Measurements from ENCODE around the gene RGS17. TPM values are rescaled to one million over a fixed set of nuclear protein-coding genes. Genes with fewer than 3 reads are reported as not detected.
A peak's percentile ranks its signal among the peaks of the same experiment; 100 is the strongest.

The RGS17 gene
- total and polyA plus RNA-seq, 10 of the 15 experiments (the other 5 are each of a cell fraction or from before 2014, with no cell fraction given): 0.06 to 0.29 (median 0.14) TPM; not detected in 4

DNA sequence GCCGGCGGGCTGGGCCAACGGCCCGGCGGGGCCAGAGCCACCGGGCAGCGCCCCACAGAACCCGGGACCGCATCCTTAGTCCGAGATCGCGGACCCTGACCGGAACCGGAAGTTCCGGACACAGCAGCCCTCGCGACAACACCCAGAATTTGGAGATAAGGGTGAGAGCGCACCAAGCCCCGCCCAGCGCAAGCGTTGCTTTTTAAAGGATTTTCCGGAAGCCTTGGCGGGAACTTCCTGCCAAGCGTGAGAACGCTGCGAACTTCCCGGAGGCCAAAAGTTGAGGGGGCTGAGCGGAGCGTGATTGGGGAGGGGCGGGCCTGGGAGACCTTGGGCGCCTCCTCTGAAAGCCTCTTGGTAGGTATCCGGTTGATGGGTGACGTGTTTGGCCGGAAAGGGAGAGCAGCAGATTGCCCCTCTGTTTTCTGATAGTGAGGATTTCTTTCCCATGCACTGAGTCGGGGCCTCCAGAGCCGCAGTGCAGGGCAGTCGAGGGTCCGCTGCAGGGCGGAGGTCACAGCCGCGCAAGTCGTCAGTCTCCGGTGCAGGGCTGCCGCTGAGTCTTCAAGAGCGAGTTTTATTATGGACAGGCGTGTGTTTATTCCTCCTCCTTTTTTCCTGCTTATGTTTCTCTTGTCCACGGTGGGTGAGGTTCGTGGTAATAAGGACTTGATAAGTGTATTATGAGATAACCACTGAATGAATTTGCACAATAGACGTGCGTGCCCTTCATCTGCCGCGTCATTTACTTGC, 128.3 kb downstream of the RGS17 start, which contains the start of gene MTRF1L (continued):
- TF ChIP-seq, protein P1, sequence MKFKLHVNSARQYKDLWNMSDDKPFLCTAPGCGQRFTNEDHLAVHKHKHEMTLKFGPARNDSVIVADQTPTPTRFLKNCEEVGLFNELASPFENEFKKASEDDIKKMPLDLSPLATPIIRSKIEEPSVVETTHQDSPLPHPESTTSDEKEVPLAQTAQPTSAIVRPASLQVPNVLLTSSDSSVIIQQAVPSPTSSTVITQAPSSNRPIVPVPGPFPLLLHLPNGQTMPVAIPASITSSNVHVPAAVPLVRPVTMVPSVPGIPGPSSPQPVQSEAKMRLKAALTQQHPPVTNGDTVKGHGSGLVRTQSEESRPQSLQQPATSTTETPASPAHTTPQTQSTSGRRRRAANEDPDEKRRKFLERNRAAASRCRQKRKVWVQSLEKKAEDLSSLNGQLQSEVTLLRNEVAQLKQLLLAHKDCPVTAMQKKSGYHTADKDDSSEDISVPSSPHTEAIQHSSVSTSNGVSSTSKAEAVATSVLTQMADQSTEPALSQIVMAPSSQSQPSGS (IDR thresholded peaks at IDR 0.05; ENCODE audit: low read length): peak; percentile 58
- peak; percentile 97 for TF ChIP-seq CHD2 (IDR thresholded peaks at IDR 0.05; ENCODE audit: borderline replicate concordance, low read depth, low read length)
- peak; percentile 66; the same call in 1 of the 2 replicates for TF ChIP-seq POLR2A (IDR thresholded peaks at IDR 0.05; ENCODE audit: low read depth, low read length)
- TF ChIP-seq, protein P2, sequence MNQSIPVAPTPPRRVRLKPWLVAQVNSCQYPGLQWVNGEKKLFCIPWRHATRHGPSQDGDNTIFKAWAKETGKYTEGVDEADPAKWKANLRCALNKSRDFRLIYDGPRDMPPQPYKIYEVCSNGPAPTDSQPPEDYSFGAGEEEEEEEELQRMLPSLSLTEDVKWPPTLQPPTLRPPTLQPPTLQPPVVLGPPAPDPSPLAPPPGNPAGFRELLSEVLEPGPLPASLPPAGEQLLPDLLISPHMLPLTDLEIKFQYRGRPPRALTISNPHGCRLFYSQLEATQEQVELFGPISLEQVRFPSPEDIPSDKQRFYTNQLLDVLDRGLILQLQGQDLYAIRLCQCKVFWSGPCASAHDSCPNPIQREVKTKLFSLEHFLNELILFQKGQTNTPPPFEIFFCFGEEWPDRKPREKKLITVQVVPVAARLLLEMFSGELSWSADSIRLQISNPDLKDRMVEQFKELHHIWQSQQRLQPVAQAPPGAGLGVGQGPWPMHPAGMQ (IDR thresholded peaks at IDR 0.05; ENCODE audit: borderline replicate concordance): no peak
- peak in 1 of 2 experiments; percentile 86; a peak in 2 of 4 replicates for TF ChIP-seq SRF (IDR thresholded peaks at IDR 0.05; ENCODE audit: low read depth in 2 of 2, low read length in 2 of 2)
- no peak for TF ChIP-seq YBX1 (IDR thresholded peaks at IDR 0.05)
- TF ChIP-seq, protein P3, sequence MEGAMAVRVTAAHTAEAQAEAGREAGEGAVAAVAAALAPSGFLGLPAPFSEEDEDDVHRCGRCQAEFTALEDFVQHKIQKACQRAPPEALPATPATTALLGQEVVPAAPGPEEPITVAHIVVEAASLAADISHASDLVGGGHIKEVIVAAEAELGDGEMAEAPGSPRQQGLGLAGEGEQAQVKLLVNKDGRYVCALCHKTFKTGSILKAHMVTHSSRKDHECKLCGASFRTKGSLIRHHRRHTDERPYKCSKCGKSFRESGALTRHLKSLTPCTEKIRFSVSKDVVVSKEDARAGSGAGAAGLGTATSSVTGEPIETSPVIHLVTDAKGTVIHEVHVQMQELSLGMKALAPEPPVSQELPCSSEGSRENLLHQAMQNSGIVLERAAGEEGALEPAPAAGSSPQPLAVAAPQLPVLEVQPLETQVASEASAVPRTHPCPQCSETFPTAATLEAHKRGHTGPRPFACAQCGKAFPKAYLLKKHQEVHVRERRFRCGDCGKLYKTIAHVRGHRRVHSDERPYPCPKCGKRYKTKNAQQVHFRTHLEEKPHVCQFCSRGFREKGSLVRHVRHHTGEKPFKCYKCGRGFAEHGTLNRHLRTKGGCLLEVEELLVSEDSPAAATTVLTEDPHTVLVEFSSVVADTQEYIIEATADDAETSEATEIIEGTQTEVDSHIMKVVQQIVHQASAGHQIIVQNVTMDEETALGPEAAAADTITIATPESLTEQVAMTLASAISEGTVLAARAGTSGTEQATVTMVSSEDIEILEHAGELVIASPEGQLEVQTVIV (IDR thresholded peaks at IDR 0.05; ENCODE audit: borderline replicate concordance, partially characterized antibody): peak; percentile 46
- TF ChIP-seq, protein P4, sequence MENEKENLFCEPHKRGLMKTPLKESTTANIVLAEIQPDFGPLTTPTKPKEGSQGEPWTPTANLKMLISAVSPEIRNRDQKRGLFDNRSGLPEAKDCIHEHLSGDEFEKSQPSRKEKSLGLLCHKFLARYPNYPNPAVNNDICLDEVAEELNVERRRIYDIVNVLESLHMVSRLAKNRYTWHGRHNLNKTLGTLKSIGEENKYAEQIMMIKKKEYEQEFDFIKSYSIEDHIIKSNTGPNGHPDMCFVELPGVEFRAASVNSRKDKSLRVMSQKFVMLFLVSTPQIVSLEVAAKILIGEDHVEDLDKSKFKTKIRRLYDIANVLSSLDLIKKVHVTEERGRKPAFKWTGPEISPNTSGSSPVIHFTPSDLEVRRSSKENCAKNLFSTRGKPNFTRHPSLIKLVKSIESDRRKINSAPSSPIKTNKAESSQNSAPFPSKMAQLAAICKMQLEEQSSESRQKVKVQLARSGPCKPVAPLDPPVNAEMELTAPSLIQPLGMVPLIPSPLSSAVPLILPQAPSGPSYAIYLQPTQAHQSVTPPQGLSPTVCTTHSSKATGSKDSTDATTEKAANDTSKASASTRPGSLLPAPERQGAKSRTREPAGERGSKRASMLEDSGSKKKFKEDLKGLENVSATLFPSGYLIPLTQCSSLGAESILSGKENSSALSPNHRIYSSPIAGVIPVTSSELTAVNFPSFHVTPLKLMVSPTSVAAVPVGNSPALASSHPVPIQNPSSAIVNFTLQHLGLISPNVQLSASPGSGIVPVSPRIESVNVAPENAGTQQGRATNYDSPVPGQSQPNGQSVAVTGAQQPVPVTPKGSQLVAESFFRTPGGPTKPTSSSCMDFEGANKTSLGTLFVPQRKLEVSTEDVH (IDR thresholded peaks at IDR 0.05; ENCODE audit: low read depth, partially characterized antibody): peak; percentile 24
- TF ChIP-seq CREB1 (IDR thresholded peaks at IDR 0.05; ENCODE audit: low read depth): peak; percentile 75
- TF ChIP-seq BACH1 (IDR thresholded peaks at IDR 0.05; ENCODE audit: borderline replicate concordance): no peak; the same call in 1 of the 2 replicates
- no peak for TF ChIP-seq KDM1A (IDR thresholded peaks at IDR 0.05; ENCODE audit: borderline replicate concordance)
- TF ChIP-seq POLR2AphosphoS2 (IDR thresholded peaks at IDR 0.05; ENCODE audit: low read depth, low read length): peak; percentile 22; the same call in 1 of the 2 replicates
- 0 out of 2 replicates have a peak, but pooled peaks have one; percentile 33 for TF ChIP-seq HDGF (IDR thresholded peaks at IDR 0.05)
- TF ChIP-seq, protein P5, sequence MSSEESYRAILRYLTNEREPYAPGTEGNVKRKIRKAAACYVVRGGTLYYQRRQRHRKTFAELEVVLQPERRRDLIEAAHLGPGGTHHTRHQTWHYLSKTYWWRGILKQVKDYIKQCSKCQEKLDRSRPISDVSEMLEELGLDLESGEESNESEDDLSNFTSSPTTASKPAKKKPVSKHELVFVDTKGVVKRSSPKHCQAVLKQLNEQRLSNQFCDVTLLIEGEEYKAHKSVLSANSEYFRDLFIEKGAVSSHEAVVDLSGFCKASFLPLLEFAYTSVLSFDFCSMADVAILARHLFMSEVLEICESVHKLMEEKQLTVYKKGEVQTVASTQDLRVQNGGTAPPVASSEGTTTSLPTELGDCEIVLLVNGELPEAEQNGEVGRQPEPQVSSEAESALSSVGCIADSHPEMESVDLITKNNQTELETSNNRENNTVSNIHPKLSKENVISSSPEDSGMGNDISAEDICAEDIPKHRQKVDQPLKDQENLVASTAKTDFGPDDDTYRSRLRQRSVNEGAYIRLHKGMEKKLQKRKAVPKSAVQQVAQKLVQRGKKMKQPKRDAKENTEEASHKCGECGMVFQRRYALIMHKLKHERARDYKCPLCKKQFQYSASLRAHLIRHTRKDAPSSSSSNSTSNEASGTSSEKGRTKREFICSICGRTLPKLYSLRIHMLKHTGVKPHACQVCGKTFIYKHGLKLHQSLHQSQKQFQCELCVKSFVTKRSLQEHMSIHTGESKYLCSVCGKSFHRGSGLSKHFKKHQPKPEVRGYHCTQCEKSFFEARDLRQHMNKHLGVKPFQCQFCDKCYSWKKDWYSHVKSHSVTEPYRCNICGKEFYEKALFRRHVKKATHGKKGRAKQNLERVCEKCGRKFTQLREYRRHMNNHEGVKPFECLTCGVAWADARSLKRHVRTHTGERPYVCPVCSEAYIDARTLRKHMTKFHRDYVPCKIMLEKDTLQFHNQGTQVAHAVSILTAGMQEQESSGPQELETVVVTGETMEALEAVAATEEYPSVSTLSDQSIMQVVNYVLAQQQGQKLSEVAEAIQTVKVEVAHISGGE (CRISPR knock-in tag; IDR thresholded peaks at IDR 0.05): no peak
- no peak for TF ChIP-seq ZSCAN29 (IDR thresholded peaks at IDR 0.05)
- TF ChIP-seq, protein P6, sequence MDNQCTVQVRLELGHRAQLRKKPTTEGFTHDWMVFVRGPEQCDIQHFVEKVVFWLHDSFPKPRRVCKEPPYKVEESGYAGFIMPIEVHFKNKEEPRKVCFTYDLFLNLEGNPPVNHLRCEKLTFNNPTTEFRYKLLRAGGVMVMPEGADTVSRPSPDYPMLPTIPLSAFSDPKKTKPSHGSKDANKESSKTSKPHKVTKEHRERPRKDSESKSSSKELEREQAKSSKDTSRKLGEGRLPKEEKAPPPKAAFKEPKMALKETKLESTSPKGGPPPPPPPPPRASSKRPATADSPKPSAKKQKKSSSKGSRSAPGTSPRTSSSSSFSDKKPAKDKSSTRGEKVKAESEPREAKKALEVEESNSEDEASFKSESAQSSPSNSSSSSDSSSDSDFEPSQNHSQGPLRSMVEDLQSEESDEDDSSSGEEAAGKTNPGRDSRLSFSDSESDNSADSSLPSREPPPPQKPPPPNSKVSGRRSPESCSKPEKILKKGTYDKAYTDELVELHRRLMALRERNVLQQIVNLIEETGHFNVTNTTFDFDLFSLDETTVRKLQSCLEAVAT (IDR thresholded peaks at IDR 0.05): peak; percentile 43; the same call in 1 of the 2 replicates
